HG02943 (cell line): Measurements from ENCODE around the gene MRTFA.

Source experiments
- ATAC-seq: cut with Tn5 transposase; IDR thresholded peaks from one replicate; pipeline ENCODE4 v1.9.1; 2021; ENCODE audit warnings: mild to moderate bottlenecking, low read depth, moderate library complexity; ENCODE audit not compliant: unreplicated experiment

MRTFA gene

DNA sequence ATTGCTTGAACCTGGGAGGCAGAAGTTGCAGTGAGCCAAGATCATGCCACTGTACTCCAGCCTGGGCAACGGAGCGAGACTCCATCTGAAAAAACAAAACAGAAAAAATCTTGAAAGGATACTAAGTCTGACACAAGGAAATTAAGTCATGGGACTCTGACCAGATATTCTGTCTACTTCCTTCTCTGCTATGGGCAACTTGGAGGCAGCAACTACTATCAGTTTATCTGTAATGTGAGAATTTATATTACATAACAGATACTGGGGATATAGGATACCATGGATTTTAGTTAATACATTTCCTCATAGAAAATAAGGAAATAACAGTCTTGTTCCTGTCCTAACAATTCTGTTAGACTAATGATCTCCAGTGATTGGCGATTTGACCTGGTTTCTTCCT lies 267.7 kb downstream of the MRTFA start:
- no peak for ATAC-seq

DNA sequence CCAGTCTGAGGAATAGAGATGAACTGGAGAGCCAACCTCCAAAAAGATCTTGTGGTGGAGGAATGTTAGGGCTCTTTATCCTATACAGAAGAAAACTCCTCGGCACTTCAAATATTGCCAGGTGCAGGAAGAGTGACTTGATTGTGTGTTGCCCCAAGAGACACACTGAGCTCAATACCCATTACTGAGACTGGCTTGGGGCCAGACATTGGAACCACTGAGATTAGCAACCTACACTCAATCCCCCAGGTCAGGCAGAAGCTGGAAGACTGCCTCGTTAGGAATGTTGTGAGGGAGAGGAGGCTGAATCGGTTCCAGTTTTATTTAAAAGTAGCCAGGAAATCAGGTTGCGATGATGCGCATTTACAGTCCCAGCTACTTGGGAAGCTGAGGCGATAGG lies 268.5 kb downstream of the MRTFA start:
- ATAC-seq, result no peak

DNA sequence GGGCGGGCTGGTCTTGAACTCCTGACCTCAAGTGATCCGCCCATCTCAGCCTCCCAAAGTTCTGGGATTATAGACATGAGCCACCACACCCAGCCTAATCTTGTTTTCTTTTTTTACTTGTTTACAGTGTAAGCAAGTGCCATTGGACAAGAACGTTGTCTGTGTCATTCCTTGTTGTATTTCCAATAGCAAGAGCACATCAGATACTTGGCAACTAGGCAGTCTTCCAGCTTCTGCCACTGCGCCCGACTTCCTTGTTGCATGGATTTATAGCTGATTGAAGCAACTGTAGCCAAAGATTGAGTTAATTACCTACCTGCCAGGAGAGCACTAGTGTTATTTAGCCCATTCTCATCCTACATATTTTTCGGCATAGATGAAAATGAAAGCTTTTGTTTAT lies 269.2 kb downstream of the MRTFA start:
- ATAC-seq, result no peak

DNA sequence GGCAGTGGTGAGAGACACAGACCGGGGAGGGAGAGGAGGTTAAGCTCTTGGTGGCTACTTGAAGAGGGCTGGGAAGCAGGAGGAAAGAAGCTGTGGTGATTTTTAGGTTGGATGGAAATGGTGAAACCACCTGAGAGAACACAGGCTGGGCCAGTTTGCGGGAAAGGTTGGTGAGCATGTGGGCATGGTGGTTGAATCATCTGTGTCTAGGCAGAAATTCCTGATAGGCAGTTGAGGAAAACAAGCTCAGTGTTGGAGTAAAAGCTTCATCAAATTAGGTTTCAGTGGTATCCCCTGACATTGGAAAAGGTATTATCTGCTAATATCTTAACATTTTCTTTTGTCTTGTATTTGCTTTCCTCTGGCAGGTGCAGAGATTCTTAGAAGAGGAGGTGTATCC lies 270.5 kb downstream of the MRTFA start:
- no peak for ATAC-seq

DNA sequence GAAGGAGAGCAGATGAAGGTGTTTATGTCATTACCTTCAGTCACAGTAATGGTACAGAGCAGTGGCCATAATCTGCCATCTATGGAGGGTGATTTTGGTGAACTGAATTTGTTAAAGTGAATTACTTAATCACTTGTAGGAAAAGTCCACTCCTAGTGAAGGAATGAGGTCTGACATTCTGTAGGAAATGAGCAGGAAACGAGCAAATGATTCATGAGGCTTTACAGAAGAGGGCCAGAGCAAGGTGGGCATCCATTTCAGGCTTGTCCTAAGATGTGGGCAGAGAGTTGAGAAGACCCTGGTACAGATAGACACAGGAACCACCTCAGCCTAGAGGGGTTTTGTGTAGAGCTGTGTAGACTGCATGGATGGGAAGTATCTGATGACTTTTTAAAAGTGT lies 272.1 kb downstream of the MRTFA start:
- ATAC-seq, result no peak

DNA sequence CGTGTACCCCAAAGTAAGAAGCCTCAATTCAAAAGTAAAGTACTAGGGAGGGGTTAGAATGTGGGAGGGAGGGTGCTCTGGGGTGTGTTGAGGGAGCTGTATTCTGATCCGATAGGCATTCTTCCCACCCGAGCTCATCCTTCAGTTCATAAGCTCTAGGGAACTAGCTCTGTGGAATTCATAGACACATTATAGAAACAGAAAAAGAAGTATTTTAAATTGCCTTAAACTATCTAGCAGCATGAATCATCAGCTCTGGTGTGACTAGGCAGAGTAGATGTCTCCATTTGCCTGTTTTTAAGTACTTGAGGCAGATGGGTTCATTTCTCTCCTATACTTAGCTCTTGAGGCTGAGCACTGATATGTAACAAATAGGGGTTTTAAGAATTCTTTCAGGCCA lies 273.5 kb downstream of the MRTFA start:
- no peak for ATAC-seq

DNA sequence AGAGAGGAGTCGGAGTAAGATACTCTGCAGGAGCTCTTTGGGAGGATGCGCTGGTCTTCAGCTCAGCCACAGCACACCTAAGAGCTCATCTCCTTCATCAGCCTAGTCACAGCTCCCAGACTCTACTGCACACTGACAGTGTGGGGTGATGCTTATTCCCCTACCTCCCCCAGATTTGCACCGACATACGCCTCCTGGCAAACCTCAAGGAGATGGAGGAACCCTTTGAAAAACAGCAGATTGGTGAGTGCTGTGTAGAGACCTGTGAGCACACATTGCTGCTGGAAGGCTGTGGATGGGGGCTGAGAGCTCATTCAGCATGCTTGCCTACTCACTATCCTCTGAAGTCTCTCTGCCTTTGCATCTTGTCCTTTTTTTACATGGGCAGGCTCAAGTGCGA lies 275.4 kb downstream of the MRTFA start:
- no peak for ATAC-seq
